Skin of body (tissue), 2 donors: Measurements from ENCODE around the gene BAIAP3. TPM values are rescaled to one million over a fixed set of nuclear protein-coding genes. Genes with fewer than 3 reads are reported as not detected.
"Not testable (repeated sequence)": the region's sequence is repeated elsewhere in the genome, so short reads cannot be mapped to it uniquely, and the experiment has no call there.

Experiments
- DNase-seq: peaks from one replicate; lab custom pipeline; 2025; lab: John Stamatoyannopoulos, UW
- total RNA-seq: library from RNA; depleted of rRNA; stranded (reverse); fragments of >200 nt; gene quantifications from one replicate; pipeline ENCODE4 v1.2.3, GENCODE V29; 2014

The BAIAP3 gene, protein sequence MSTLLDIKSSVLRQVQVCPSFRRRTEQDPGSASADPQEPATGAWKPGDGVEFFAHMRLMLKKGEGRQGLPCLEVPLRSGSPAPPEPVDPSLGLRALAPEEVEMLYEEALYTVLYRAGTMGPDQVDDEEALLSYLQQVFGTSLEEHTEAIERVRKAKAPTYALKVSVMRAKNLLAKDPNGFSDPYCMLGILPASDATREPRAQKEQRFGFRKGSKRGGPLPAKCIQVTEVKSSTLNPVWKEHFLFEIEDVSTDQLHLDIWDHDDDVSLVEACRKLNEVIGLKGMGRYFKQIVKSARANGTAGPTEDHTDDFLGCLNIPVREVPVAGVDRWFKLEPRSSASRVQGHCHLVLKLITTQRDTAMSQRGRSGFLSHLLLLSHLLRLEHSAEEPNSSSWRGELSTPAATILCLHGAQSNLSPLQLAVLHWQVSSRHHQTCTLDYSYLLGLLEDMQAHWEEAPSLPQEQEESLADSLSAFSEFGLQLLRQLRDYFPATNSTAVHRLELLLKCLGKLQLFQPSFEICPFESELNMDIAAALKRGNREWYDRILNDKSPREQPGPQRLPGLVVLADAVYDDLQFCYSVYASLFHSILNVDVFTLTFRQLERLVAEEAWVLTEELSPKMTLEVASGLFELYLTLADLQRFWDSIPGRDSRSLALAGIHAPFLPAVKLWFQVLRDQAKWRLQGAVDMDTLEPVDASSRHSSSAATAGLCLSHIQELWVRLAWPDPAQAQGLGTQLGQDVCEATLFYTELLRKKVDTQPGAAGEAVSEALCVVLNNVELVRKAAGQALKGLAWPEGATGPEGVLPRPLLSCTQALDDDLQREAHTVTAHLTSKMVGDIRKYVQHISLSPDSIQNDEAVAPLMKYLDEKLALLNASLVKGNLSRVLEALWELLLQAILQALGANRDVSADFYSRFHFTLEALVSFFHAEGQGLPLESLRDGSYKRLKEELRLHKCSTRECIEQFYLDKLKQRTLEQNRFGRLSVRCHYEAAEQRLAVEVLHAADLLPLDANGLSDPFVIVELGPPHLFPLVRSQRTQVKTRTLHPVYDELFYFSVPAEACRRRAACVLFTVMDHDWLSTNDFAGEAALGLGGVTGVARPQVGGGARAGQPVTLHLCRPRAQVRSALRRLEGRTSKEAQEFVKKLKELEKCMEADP
- 1.2 TPM for total RNA-seq

DNA sequence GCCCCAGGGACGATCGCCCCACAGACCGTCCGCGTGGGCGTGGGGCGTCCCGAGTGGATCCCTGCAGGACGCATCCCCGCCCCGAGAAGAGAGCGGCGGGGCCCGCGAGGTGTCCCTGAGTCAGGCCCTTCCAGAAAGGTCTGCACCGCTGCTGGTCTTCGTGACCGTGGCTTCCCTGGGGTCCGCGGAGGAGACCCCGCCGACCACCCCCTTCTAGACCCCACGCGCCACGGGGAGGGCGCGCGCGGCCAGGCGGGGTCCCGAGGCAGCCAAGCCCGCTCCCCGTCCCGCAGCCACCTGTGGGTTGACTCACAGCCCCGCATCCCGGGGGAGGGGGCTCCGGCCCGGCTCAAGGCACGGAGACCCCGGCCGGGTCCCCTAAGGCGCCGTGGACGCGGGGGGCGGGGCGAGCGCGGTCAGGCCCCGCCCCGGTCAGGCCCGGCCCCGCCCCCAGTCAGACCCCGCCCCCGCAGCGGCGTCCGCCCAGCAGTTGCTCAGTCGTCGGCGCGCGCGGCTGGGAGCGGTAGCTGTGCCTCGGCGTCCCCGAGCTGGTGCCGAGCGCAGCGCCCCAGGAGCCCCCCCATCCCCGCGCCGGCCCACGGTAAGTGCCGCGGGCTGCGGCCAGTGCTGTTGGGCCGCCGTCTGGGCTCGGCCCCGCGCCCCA, at the start of gene BAIAP3:
TSS of gene BAIAP3 (plus strand) at position 497 of the 664 bp plus-strand sequence. CDS start 4,905 bp downstream, outside the sequence.
- DNase-seq = no peak

DNA sequence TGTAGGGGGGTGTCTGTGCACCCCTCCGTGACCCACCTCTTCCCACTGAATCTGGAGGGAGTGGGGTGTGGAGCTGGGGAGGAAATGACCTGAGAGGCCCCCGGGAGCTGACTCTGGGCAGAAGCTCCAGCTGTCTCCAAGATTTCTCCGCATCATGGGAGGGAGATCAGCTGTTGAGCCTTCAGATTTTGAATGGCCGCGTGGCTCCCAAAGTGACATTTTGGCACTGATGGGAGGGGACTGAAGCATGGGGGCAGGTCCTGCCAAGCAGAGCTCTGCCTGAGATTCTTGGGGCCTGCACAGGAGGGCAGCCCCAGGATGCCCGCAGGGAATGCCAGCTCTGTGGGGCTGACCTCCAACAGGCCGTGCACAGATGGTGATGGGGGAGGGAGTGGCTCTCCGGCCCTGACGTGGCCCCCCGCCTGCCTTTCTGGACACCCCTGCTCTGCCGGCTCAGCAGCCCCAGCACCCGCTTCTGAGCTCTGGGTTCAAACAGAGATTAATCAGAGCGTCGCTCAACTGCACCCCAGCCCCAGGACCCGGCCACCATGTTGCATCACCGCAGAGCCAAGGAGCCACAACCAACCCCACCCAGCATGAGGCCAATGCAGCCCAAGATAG, 49.3 kb upstream of the BAIAP3 start:
- no peak for DNase-seq

- DNase-seq = no peak
These were observed 47.6 kb upstream of the BAIAP3 start for GRCh38 chr16:1285669-1286512.

GRCh38 chr16:1286513-1287094, 46.8 kb upstream of the BAIAP3 start:
- no peak for DNase-seq

DNA sequence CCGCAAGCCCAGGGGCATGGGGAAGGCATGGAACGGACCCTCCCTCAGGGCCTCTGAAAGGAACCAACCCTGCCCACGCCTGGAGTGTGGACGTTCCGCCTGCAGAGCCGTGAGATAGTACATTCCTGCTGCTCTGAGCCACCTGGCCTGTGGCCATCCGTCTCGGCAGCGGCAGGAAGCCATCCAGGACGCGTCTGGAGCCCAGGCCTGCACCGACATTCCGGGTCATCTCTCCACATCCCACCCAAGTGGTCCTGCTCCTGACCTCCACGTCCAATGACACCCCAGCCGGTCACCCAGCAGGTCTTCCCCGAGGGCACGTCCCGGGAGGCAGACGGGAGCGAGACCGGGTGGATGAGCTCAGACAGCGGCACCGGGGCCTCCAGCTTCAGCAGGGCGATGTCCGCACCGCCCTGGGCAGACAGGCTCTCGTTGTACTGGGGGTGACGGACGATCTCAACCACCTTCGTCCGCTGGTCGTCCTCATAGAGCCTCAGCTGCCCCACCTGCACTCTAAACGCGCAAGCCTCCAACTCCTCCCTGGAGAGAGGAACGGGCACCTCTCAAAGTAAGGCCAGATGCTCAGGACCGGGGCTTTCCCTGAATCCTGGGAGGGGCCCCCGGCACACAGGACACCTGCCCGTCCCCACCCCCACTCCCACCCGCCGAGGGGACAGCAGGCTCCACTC, 45.3 kb upstream of the BAIAP3 start:
- no peak for DNase-seq

- no peak for DNase-seq
These were observed 44.5 kb upstream of the BAIAP3 start for GRCh38 chr16:1288813-1289476.

DNA sequence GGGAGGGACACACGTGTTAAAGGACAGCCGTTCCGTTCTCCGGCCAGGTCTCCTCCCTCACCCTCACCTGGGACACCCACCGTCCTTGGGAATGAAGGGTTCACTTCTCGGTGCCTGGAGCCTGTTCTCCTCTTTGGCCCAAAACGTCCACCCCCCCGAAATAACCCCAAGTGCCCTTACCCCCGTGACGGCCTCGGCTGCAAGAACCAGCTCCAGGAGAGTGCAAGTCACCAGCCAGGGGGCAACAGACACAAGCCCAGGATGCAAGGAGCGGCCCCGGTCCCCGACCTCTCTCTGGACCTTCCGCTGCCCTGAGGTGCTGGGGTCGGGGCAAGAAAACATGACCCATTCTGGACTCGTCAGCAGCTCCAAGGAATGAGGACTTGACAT, 44.0 kb upstream of the BAIAP3 start:
- DNase-seq = no peak

GRCh38 chr16:1290063-1290501, 43.4 kb upstream of the BAIAP3 start:
- no peak for DNase-seq

DNA sequence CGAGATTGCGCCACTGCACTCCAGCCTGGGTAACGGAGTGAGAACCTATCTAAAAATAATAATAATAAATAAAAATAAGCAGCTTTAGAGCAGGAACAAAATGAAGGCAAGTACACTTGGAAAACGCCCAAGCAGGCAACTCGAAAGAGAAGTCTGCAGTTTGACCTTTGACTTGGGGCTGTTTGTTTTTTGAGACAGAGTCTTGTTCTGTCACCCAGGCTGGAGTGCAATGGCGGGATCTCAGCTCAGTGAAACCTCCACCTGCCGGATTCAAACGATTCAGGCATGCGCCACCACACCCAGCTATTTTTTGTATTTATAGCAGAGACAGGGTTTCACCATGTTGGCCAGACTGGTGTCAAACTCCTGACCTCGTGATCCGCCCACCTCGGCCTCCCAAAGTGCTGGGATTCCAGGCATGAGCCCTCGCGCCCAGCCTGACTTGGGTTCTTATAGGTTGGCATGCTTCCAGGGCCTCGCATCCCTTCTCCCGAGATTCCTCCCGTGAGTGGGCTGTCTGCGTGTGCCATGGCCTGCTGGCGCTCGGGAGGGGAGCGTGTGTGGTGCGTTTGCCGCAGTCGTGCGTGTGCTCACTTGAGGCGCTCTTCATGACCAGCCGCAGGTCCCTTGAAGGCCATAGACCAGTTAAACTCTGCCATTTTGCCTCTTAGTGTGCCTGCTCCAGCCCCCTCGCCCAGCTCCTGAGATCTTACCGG, 42.4 kb upstream of the BAIAP3 start:
- no peak for DNase-seq

DNA sequence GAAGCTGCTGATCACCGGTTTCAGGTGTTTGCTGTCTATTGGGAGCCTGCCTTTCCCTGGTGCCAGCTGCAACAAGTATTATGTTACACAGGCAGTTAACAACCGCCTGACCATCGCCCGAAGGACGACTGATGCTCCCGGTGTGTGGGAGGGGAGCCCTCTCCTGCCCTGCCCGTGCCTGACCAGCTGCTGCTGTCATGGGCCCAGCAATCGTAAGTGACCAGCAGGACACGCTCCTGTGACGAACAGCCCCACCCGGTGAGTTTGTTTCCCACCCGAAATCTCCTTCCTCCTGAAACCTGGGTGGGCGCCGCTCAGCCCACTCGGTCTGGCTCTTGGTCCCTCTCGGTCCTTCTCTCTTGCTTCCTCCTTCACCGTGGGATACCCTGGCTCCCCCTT, 41.9 kb upstream of the BAIAP3 start:
- DNase-seq = no peak

DNA sequence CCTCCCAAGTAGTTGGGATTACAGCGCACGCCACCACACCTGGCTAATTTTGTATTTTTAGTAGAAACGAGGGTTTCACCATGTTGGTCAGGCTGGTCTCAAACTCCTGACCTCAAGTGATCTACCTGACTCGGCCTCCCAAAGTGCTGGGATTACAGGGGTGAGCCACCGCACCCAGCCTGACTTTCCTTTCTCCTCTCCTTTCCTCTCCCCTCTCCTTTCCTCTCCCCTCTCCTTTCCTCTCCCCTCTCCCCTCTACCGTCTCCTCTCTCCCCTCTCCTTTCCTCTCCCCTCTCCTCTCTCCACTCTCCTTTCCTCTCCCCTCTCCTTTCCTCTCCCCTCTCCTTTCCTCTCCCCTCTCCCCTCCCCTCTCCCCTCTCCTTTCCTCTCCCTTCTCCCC, 41.2 kb upstream of the BAIAP3 start:
- not testable (repeated sequence) for DNase-seq

- not testable (repeated sequence) for DNase-seq
These were observed 40.6 kb upstream of the BAIAP3 start for GRCh38 chr16:1292808-1293207.

GRCh38 chr16:1293921-1294656, 39.4 kb upstream of the BAIAP3 start:
- no peak for DNase-seq

DNA sequence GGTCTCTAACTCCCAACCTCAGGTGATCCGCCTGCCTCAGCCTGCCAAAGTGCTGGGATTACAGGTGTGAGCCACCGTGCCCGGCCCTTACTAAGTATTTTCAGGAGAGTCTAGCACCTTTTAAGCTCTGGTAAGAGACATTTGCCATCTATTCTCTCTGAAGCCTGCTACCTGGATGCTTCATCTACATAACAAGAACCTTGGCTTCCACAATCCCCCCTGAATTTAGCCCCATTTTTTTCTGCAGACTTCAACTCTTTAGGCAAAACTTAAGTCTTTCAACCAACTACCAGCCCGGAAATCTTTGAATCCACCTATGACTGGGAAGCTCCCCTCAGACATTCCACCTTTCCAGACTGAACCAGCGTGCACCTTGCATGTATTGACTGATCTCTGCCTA, 38.0 kb upstream of the BAIAP3 start:
- DNase-seq = no peak

DNA sequence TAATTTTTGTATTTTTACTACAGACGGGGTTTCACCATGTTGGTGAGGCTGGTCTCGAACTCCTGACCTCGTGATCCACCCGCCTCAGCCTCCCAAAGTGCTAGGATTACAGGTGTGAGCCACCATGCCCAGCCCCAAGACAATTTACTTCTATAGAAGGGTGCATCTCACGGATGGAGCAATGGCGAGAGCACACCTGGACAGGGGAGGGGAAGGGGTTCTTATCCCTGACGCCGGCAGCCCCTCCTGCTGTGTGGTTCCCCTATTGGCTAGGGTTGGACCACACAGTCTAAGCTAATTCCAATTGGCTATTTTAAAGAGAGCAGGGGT, 36.8 kb upstream of the BAIAP3 start:
- not testable (repeated sequence) for DNase-seq

GRCh38 chr16:1297018-1297696, 36.3 kb upstream of the BAIAP3 start:
- no peak for DNase-seq

- DNase-seq = no peak
These were observed 35.0 kb upstream of the BAIAP3 start for GRCh38 chr16:1298406-1298805.
